ENCODE data around the gene BLM.

GRCh38 chr15:90701880-90702630 lies 15.1 kb upstream of the BLM start:
- TF ChIP-seq RXRA (IDR thresholded peaks at IDR 0.05; ENCODE audit: borderline replicate concordance, low read depth), result no peak
- no peak for TF ChIP-seq CTCF (IDR thresholded peaks at IDR 0.05)
- no peak for TF ChIP-seq USF2 (IDR thresholded peaks at IDR 0.05; ENCODE audit: borderline replicate concordance, low read depth, low read length)
- no peak for TF ChIP-seq SMC3 (IDR thresholded peaks at IDR 0.05; ENCODE audit: low read depth, low read length)
- no peak for TF ChIP-seq TCF12 (IDR thresholded peaks at IDR 0.05)
- no peak for TF ChIP-seq TEAD4 (IDR thresholded peaks at IDR 0.05; ENCODE audit: borderline replicate concordance, insufficient read depth)
- no peak for TF ChIP-seq RCOR1 (IDR thresholded peaks at IDR 0.05; ENCODE audit: low read length)
- TF ChIP-seq EP300 (IDR thresholded peaks at IDR 0.05; ENCODE audit: borderline replicate concordance in 1 of 2, low read depth in 1 of 2, low read length in 1 of 2), result no peak
- TF ChIP-seq NRF1 (IDR thresholded peaks at IDR 0.05; ENCODE audit: low read depth, low read length), result no peak
- no peak for TF ChIP-seq MXI1 (IDR thresholded peaks at IDR 0.05; ENCODE audit: low read depth, low read length)
- TF ChIP-seq REST (IDR thresholded peaks at IDR 0.05; ENCODE audit: low read depth, low read length), result no peak
- TF ChIP-seq TAF1 (IDR thresholded peaks at IDR 0.05; ENCODE audit: borderline replicate concordance, low read depth, low read length), result no peak

Measured in SK-N-SH (cell line).